Keratinocyte (primary cell): ENCODE data around the gene ELOVL6.

Experiments used
- EZH2 ChIP-seq: IDR thresholded peaks from one replicate; pipeline ENCODE4 v1.6.1; 2012; ENCODE audit warnings: inconsistent platforms, mild to moderate bottlenecking, low read length, moderate library complexity
- TF ChIP-seq, protein P1 (sequence below), 3 experiments: IDR thresholded peaks in 1 of 3; conservative IDR thresholded peaks in 1 of 3; optimal IDR thresholded peaks in 1 of 3; 2 replicates in 2 of 3; 3 replicates in 1 of 3; pipeline versions ENCODE3 to v1.5.1; 2011; ENCODE audit warnings: low read length in 3 of 3, mild to moderate bottlenecking in 3 of 3, moderate library complexity in 2 of 3, control low read depth in 1 of 3, inconsistent platforms in 1 of 3; ENCODE audit not compliant: insufficient read depth in 2 of 3; ENCODE audit errors: extremely low read depth in 1 of 3

DNA sequence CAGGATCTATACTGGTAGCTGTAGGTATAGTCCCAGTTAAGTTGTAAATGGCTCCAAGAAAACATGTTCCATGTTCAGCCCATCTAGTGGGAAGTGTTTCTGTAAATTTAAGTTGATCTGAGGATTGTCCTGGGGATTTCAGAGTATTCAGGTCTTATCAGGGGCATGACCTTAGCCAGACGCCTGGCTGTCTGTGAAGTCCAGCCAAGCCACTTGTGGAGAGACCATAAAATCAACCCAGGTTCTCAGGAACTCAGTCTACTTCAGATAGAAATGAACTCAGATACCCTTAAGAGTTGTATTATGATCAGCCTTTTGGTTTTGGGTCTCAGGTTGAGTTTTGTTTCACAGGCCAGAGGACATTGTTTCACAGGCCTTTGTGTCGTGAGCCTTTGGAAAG is 189.9 kb downstream of the ELOVL6 start:
- TF ChIP-seq, protein P1, sequence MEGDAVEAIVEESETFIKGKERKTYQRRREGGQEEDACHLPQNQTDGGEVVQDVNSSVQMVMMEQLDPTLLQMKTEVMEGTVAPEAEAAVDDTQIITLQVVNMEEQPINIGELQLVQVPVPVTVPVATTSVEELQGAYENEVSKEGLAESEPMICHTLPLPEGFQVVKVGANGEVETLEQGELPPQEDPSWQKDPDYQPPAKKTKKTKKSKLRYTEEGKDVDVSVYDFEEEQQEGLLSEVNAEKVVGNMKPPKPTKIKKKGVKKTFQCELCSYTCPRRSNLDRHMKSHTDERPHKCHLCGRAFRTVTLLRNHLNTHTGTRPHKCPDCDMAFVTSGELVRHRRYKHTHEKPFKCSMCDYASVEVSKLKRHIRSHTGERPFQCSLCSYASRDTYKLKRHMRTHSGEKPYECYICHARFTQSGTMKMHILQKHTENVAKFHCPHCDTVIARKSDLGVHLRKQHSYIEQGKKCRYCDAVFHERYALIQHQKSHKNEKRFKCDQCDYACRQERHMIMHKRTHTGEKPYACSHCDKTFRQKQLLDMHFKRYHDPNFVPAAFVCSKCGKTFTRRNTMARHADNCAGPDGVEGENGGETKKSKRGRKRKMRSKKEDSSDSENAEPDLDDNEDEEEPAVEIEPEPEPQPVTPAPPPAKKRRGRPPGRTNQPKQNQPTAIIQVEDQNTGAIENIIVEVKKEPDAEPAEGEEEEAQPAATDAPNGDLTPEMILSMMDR (optimal IDR thresholded peaks at IDR 0.05 in 1 of 3, IDR thresholded peaks at IDR 0.05 in 1 of 3, conservative IDR thresholded peaks at IDR 0.05 in 1 of 3; ENCODE audit: extremely low read depth in 1 of 3, insufficient read depth in 2 of 3, low read length in 3 of 3), result no peak
- no peak for TF ChIP-seq EZH2
